Ovary (tissue), 9 donors: ENCODE results near the gene OCA2. TPM values are rescaled to one million over a fixed set of nuclear protein-coding genes. Genes with fewer than 3 reads are reported as not detected.

Source experiments
- DNase-seq, 5 donors: peaks; one replicate each; pipeline ENCODE4 v3.0.0-alpha.2; 2019 to 2020
- H3K27ac ChIP-seq, 2 donors: fragments of 200-600 bp; one replicate each; pipeline versions ENCODE4 v1.5.1 to v1.8.0; 2019 to 2022
- H3K27me3 ChIP-seq: fragments of 200-600 bp; one replicate; pipeline ENCODE4 v1.8.0; 2022
- H3K36me3 ChIP-seq: fragments of 200-600 bp; sonication (generic); one replicate; pipeline ENCODE4 v1.5.1; 2019
- H3K4me1 ChIP-seq: one replicate; pipeline ENCODE4 v1.8.1; 2013; ENCODE audit warnings: mild to moderate bottlenecking, moderate library complexity; ENCODE audit not compliant: insufficient read depth
- H3K4me3 ChIP-seq: fragments of 200-600 bp; sonication (generic); one replicate; pipeline ENCODE4 v1.5.1; 2017
- H3K9me3 ChIP-seq, 2 donors: fragments of 200-600 bp in 1 of 2; sonication (generic) in 1 of 2; one replicate each; pipeline versions ENCODE4 v1.5.1 to v1.8.1; 2013 to 2019; ENCODE audit warnings: mild to moderate bottlenecking in 1 of 2, moderate library complexity in 1 of 2
- CTCF ChIP-seq, 3 donors: fragments of 450-650 bp in 2 of 3; fragments of 200-600 bp in 1 of 3; IDR thresholded peaks; one replicate each; pipeline versions ENCODE4 v1.5.1 to v1.8.0; 2016 to 2022; ENCODE audit warnings: antibody characterized with exemption in 3 of 3, mild to moderate bottlenecking in 1 of 3
- EP300 ChIP-seq: sonication (generic); formaldehyde crosslinking; IDR thresholded peaks from one replicate; pipeline ENCODE4 v1.6.1; 2017; ENCODE audit warnings: antibody characterized with exemption
- POLR2A ChIP-seq: fragments of 450-650 bp; IDR thresholded peaks from one replicate; pipeline ENCODE4 v1.6.1; 2017; ENCODE audit warnings: antibody characterized with exemption, mild to moderate bottlenecking, moderate library complexity
- WGBS, 3 donors: extraction: QIAGEN DNeasy Blood & Tissue Kit in 1 of 3; methylation state at CpG; one replicate each; pipeline versions ENCODE4 v1.1.5 to v1.1.7; 2013 to 2017; 5-methylcytosine and 5-hydroxymethylcytosine counted together
- intact Hi-C, 4 donors: fragments of 100-400 bp; cut with DNase I; formaldehyde crosslinking; loops; one replicate each; pipeline versions ENCODE4 v1.11.0 to v1.15.1; 2022 to 2023
- polyA plus RNA-seq, 2 donors: library from polyadenylated mRNA; stranded (reverse); fragments of 200-250 nt in 1 of 2; fragments of 350-450 nt in 1 of 2; fragmentation: Illumina TruSeq in 1 of 2; extraction: RNeasy Lipid Tissue Mini Kit (QIAGEN cat#74804) in 1 of 2; gene quantifications; one replicate each; pipeline ENCODE4 v1.2.3, GENCODE V29; 2013 to 2014
- total RNA-seq, 7 donors: library from RNA; depleted of rRNA in 2 of 7; stranded (reverse); fragments of >200 nt in 2 of 7; fragmentation: NEBNext Ultra II Directional in 3 of 7; extraction: Animal tissue kit (Norgen Biotek cat#: 25700) in 3 of 7; gene quantifications; one replicate each; pipeline versions ENCODE4 v1.1.0 to v1.2.4, GENCODE V29; 2016 to 2023
- donor health status: DM: no; HTN: no; CAD: no; lungs with moderate emphysema.
- donor health status: DM: no; HTN: no; CAD: no.
- donor health status: Bipolar disorder and iron deficiency.
- donor health status: DM: yes; HTN: yes; CAD: no.
- donor health status: DM: no; HTN: no; CAD: no.
- donor health status: DM: yes; HTN: yes; CAD: no.

OCA2 gene
- total and polyA plus RNA-seq, 9 donors, result 0.31 to 3.5 (median 0.68) TPM; not detected in 1

- no peaks in the 10 kb centered on the region for H3K36me3 ChIP-seq
- 54 to 63% (median 55%) methylated on average over 4 of the region's 4 CpGs for WGBS, 3 donors
- no peak overlapping the region for H3K27ac ChIP-seq
- peaks cover 0 to 4% of the 10 kb centered on the region in 2 donors for H3K9me3 ChIP-seq
- H3K4me1 ChIP-seq, result no peaks in the 10 kb centered on the region
- no peak overlapping the region for H3K4me3 ChIP-seq
- H3K27me3 ChIP-seq, result no peaks in the 10 kb centered on the region
- TF ChIP-seq POLR2A, result no peak
- no peak for TF ChIP-seq CTCF (IDR thresholded peaks at IDR 0.05)
- TF ChIP-seq EP300, result no peak
- DNase-seq, result no peak
- intact Hi-C loops, result no loop called here
These were observed 13.5 kb downstream of the OCA2 start for GRCh38 chr15:28085489-28086174.

- intact Hi-C loops, result no loop called here
- H3K4me1 ChIP-seq, result no peaks in the 10 kb centered on the region
- 50 to 58% (median 50%) methylated on average over 3 of the region's 3 CpGs for WGBS, 3 donors
- H3K27me3 ChIP-seq, result no peaks in the 10 kb centered on the region
- no peak overlapping the region for H3K27ac ChIP-seq
- peaks cover 0 to 4% of the 10 kb centered on the region in 2 donors for H3K9me3 ChIP-seq
- DNase-seq, result no peak
- H3K4me3 ChIP-seq, result no peak overlapping the region
- TF ChIP-seq CTCF (IDR thresholded peaks at IDR 0.05) (no peak), EP300 (no peak), POLR2A (no peak)
- no peaks in the 10 kb centered on the region for H3K36me3 ChIP-seq
These were observed 14.6 kb downstream of the OCA2 start for GRCh38 chr15:28084547-28084946.

GRCh38 chr15:28082891-28083684 lies 16.0 kb downstream of the OCA2 start:
- Histone ChIP-seq H3K27ac (no peak overlapping the region), H3K36me3 (no peaks in the 10 kb centered on the region), H3K4me1 (no peaks in the 10 kb centered on the region), H3K27me3 (no peaks in the 10 kb centered on the region), H3K9me3 (peaks cover 0 to 4% of the 10 kb centered on the region in 2 donors), H3K4me3 (no peak overlapping the region)
- intact Hi-C loops, result no loop called here
- WGBS, 3 donors, result 73 to 77% (median 74%) methylated on average over 11 of the region's 11 CpGs
- DNase-seq, result no peak
- TF ChIP-seq POLR2A, result no peak
- no peak for TF ChIP-seq CTCF (IDR thresholded peaks at IDR 0.05)
- no peak for TF ChIP-seq EP300

GRCh38 chr15:28081594-28081993 lies 17.5 kb downstream of the OCA2 start:
- H3K4me3 ChIP-seq, result no peak overlapping the region
- no peaks in the 10 kb centered on the region for H3K27me3 ChIP-seq
- H3K27ac ChIP-seq, result no peak overlapping the region
- H3K4me1 ChIP-seq, result no peaks in the 10 kb centered on the region
- peaks cover 0 to 4% of the 10 kb centered on the region in 2 donors for H3K9me3 ChIP-seq
- DNase-seq, result no peak
- TF ChIP-seq EP300 (no peak), CTCF (IDR thresholded peaks at IDR 0.05) (no peak), POLR2A (no peak)
- intact Hi-C loops, result no loop called here
- H3K36me3 ChIP-seq, result no peaks in the 10 kb centered on the region
- WGBS, 3 donors, result 94 to 96% (median 94%) methylated on average over 20 of the region's 20 CpGs
